Midbrain (tissue), 1 donor: ENCODE results near the gene ZNRF4.
A peak's percentile ranks its signal among the peaks of the same experiment; 100 is the strongest.
"Not testable (repeated sequence)": the region's sequence is repeated elsewhere in the genome, so short reads cannot be mapped to it uniquely, and the experiment has no call there.

Experiments
- DNase-seq: peaks from one replicate; lab custom pipeline; 2025; lab: John Stamatoyannopoulos, UW

ZNRF4 gene

GRCh38 chr19:5455367-5456129, at the start of gene ZNRF4:
ZNRF4 (plus strand) TSS chr19:5455417; CDS start chr19:5455492, 75 bp downstream.
- DNase-seq = no peak

GRCh38 chr19:5406198-5406597, 49.0 kb upstream of the ZNRF4 start:
- DNase-seq = not testable (repeated sequence)

GRCh38 chr19:5406816-5407215, 48.4 kb upstream of the ZNRF4 start:
- no peak for DNase-seq

- DNase-seq = no peak
These were observed 47.9 kb upstream of the ZNRF4 start for GRCh38 chr19:5407356-5407755.

- peak; percentile 1 for DNase-seq
These were observed 37.5 kb upstream of the ZNRF4 start for GRCh38 chr19:5417495-5418436.

GRCh38 chr19:5418677-5419076, 36.5 kb upstream of the ZNRF4 start:
- DNase-seq = no peak

- DNase-seq = no peak
These were observed 34.3 kb upstream of the ZNRF4 start for GRCh38 chr19:5420953-5421352.

- DNase-seq = no peak
These were observed 31.6 kb upstream of the ZNRF4 start for GRCh38 chr19:5423567-5424125.

- no peak for DNase-seq
These were observed 30.8 kb upstream of the ZNRF4 start for GRCh38 chr19:5424192-5424973.

- DNase-seq = no peak
These were observed 30.0 kb upstream of the ZNRF4 start for GRCh38 chr19:5425260-5425659.

GRCh38 chr19:5430237-5430636, 25.0 kb upstream of the ZNRF4 start:
- DNase-seq = no peak

- no peak for DNase-seq
These were observed 22.5 kb upstream of the ZNRF4 start for GRCh38 chr19:5432687-5433086.

- no peak for DNase-seq
These were observed 20.8 kb upstream of the ZNRF4 start for GRCh38 chr19:5434351-5434917.

- DNase-seq = no peak
These were observed 20.1 kb upstream of the ZNRF4 start for GRCh38 chr19:5434970-5435641.

- DNase-seq = no peak
These were observed 19.6 kb upstream of the ZNRF4 start for GRCh38 chr19:5435642-5436017.

- DNase-seq = peak; percentile 40
These were observed 18.9 kb upstream of the ZNRF4 start for GRCh38 chr19:5436106-5436947.

GRCh38 chr19:5436948-5437306, 18.3 kb upstream of the ZNRF4 start:
- DNase-seq = no peak

GRCh38 chr19:5438756-5439155, 16.5 kb upstream of the ZNRF4 start:
- not testable (repeated sequence) for DNase-seq

GRCh38 chr19:5439452-5439851, 15.8 kb upstream of the ZNRF4 start:
- no peak for DNase-seq

GRCh38 chr19:5440299-5440698, 14.9 kb upstream of the ZNRF4 start:
- no peak for DNase-seq
